Stimulated activated CD4-positive, alpha-beta T cell treated with anti-CD3 and anti-CD28 coated beads, Interleukin-4, amount 100 ng/mL, for 24 hours (primary cell): ENCODE measurements around the gene PBRM1.

Experiments
- DNase-seq: peaks from one replicate; pipeline ENCODE4 v3.0.0-alpha.2; 2020

The PBRM1 gene

GRCh38 chr3:52561028-52561747 lies 124.5 kb downstream of the PBRM1 start:
- no peak for DNase-seq

DNA sequence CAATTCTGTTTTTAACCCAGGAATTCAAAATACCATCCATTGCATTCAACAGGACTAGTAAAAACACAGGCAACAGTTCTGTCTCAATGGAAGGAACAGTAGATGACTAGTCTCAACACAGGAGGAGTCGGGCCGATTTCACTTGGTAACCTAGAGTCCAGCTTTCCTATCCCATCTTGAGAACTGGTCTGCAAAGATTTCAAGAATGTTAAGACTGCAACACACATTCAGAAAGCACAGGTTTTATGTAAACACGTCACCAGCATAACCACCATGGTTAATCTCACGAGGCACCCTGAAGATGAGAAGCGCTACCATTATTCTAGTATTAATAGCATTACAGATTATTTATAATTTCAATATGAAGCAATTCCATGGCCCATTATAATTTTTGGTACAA lies 127.3 kb downstream of the PBRM1 start:
- no peak for DNase-seq

DNA sequence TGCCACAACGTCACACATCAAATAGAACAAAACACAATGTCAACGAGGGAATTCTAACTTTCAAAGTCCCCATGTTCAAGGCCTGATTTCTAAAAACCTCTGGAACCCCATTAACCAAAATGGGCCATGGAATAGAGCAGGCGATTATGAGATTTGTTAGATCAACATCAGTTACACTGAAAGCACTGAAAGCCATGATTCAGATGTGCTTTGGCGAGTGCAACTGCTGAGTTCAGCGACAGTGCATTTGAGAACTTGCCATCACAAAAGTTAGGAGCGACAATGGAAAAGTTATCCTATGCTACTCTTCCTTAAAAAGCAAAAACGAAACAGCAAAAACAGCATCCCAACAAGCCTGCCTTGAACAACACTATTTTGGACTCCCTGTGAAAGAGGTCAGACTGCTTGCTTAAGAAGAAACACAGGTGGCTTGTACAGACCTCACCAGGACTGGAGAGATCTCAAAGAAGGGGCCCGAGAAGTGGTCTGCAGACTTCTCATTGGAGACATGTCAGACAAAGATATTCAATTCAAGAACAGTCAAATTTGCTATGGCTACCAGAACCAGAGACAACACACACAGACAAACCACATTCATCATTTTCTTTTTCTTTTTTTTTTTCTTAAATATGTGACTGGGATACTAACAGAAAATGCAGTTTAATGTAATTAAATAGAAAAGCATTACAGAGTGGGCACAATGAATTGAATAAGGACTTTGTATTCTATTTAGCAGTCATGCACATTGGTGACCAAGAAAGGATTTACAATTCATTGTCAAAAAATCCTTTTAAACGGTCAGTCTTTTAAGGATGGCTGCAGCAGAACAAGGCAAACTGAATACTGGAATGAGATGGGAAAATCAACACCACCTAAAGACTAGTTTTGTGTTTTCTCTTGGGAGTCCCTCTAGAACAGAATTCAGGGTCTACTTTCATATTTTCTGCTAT lies 128.4 kb downstream of the PBRM1 start:
- no peak for DNase-seq

DNA sequence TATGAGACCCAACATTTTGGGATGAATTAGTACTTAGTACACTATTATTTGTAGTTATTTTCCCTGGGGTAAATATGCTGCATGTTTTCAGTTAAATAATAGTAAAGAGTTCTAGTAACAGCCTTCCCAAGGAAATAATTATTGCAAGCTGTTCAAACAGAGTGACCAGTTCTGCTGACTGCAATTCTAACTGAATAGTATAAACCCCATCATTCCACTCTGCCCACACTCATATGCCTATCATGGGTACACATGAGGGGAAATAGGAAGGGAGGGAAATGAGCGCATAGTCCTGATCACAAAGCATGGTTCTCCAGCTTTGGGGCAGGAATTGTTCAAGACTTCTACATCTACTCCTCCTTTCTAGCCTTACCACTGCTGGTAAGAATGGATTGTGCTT lies 130.7 kb downstream of the PBRM1 start:
- no peak for DNase-seq

GRCh38 chr3:52554026-52554755 lies 131.5 kb downstream of the PBRM1 start:
- DNase-seq = no peak

DNA sequence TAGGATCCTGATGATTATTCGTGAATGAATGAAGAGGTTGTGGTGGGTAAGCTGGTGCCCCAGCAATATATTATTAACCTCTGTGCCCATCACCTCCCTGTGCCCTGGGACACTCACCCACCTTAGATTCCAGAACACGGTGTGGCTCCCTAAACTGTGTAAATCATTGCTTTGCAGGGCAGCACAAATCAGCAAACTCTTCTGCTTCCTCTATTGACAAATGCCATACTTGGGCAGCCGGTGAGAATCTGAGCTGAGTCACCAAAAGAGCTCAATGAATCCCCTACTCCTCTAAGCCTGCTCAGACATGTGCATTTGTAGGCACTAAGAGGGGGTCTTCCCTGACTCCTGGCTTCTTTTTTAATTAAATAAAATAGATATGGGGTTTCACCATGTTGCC lies 133.6 kb downstream of the PBRM1 start:
- no peak for DNase-seq

GRCh38 chr3:52551118-52551517 lies 134.6 kb downstream of the PBRM1 start:
- no peak for DNase-seq

DNA sequence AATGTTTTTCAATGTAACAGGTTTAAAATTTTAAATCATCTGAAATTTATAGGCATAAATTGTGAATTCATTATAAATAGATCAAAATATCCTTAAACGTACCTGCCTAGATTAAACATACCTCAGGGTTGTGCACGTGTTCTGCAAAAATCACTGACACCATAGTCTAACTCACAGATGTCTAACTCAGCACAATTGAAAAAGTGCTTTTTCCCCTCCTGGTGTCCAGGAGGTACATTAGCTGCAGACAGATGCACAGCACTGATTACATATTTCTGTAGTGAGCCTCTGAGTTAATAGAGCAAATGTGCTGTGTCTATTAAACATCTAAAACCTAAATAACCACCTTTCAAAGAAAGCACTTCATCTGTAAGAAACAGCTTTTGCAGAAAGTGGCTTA lies 138.6 kb downstream of the PBRM1 start:
- DNase-seq = no peak

DNA sequence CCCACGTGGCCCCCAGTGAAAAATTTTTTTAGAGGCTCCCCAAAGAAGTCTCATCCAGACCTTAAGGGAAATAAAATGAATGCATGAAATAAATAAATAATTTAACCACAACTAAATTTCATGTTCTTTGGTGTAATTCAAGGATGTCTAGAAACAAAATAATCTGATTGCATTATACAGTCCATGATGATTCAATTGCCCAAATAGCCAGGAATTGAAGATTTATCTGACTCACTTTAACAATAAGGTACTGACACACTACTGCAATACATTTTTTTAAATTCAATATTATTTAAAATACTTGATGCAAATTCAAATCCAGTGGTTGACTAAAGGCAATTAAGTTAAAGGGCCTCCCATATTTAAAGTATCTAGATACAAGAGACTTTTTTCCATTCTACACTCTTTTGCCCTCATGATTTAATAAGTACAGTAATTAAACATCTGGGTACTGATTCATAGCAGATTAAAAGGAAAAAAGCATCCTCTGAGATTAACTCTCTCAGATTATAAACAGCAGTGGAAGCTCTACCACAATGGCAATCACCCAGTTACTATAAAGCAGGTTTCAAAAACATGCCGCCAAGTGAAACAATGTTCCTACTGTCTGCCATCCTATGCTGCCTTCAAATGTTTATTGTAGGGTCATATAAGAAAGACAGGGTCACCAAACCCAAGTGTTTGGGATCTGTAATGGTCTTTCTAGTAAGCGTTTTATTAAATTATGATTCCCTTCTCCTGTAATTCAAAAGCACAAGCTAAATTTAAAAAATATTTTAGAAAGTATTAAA lies 139.4 kb downstream of the PBRM1 start:
- DNase-seq = no peak

- no peak for DNase-seq
Measured at GRCh38 chr3:52544937-52545336, 140.8 kb downstream of the PBRM1 start.

- no peak for DNase-seq
Measured at GRCh38 chr3:52541050-52541449, 144.7 kb downstream of the PBRM1 start.

DNA sequence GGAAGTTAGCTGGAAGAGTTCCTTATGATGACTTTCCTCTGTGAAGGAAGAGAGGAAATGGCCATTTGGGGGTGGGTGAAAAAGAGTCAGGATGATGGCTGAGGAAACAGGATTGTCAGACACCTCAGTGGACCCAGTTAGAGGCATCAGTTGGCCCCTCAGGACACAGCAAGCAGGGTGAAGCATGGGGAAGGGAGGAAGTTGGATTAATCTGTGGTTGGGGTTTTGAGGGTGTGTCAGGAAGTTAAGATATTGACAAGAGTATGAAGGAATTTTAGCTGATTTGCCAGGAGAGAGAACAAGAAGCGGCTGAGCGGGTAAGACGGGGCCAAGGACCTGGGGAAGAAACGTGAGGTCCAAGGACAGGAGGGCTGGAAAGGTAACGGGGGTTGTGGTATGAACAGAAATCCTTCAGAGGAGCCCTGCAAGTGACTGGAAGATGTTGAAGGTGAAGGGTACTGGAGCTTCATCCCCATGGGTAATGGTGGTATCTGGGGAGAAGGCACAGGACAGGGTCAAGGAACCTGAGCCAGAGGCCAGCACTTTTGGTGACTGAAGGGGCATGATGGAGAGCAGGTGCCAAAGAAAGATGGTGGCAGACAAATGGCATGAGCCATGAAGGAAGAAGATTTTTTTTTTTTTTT lies 146.6 kb downstream of the PBRM1 start:
- DNase-seq = no peak

GRCh38 chr3:52537726-52538421 lies 147.8 kb downstream of the PBRM1 start:
- no peak for DNase-seq

DNA sequence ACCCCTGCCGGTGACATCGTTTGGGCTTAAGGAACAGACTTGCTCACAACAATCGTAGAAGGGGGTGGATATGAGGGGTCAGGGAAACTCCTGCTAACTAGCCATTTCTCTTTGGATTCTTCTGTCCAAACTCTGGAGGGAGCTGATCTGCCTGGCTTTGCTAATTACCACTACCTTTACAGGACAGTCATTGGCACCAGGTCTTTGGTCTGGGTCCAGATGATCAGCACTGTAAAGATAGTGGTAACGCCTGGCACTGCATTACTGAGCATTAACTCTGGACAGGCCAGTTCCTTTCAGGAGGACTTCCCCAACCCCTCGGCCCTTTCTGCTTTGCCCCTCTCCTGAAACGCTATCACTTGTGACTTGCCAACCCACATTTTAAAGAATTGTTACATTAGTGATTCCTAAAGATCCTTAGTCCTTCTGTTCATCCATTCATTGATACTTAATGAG lies 148.5 kb downstream of the PBRM1 start:
- DNase-seq = no peak

DNA sequence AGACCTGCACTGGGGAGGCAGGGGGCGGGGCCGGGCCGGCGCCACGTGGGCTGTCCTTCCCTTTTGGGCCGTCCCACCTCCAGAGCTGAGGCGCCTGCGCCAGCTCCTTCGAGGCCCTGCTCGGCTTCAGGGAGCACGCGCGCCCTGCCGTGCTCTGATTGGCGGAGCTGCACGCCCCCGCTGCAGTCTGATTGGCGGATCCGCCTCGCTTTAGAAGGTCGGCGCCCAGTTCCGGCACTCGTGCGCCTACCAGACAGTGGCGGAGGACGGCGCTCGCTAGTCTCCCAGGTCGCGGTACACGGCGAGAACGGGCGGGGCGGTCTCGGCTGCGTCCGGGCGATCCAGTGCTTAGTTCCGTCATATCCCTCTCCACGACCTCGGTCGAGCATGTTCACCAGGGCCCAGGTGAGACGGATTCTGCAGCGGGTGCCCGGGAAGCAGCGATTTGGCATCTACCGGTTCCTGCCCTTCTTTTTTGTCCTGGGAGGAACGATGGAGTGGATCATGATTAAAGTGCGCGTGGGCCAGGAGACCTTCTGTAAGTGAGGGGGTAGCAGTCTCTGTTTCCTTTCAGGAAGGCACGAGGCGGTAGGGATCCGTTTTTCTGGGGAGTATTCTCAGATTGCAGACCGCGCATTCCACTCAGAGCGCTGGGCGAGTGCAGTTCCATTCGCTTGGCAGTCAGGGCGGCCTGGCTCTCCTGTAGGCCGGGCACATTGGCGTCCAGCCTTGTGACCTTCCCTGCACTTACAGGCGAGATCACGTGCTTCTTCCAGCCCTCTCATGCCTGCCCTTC lies 149.1 kb downstream of the PBRM1 start, which contains the start of gene UQCC5:
UQCC5 (plus strand) TSS at position 237 of the 796 bp plus-strand sequence; CDS start at position 388, 151 bp downstream.
- peak; percentile 98 for DNase-seq

DNA sequence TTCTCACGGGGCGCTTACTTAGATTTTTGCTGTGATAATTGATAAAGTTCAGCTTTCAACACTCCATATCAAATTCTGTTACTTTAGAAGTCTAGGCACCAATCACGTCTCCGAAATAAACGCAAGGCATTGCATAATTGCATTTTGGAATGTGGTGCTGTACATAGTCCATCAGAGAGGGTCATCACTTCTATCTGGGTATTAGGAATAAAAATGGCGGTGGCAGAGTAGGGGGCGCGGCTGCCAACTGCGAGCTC lies 149.7 kb downstream of the PBRM1 start:
- no peak for DNase-seq

DNA sequence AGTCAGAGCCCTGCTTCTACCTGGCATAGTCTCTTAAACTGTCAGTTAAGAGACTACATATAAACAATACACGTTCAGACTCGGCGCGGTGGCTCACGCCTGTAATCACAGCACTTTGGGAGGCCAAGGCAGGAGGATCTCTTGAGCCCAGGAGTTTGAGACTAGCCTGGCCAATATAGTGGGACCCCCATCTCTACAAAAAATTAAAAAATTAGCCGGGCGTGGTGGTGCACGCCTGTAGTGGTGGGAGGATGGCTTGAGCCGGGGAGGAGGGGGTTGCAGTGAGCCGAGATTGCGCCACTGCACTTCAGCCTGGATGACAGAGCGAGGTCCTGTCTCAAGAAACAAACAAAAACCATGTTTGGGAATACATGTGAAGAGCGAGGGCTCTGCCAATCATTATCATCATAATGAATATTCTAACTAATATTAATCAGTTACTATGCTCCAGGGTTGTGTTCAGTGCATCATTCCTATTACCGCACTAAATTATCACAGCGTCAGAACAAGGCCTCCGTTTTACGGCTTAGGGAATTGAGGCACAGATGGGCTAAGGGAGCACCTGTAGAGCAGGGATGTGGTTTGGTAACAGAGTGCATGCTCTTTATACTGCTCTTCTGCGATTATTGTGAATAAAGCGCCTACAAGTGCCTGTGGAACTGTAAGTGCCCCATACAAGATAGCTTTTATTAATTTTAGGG lies 150.2 kb downstream of the PBRM1 start:
- DNase-seq = no peak

DNA sequence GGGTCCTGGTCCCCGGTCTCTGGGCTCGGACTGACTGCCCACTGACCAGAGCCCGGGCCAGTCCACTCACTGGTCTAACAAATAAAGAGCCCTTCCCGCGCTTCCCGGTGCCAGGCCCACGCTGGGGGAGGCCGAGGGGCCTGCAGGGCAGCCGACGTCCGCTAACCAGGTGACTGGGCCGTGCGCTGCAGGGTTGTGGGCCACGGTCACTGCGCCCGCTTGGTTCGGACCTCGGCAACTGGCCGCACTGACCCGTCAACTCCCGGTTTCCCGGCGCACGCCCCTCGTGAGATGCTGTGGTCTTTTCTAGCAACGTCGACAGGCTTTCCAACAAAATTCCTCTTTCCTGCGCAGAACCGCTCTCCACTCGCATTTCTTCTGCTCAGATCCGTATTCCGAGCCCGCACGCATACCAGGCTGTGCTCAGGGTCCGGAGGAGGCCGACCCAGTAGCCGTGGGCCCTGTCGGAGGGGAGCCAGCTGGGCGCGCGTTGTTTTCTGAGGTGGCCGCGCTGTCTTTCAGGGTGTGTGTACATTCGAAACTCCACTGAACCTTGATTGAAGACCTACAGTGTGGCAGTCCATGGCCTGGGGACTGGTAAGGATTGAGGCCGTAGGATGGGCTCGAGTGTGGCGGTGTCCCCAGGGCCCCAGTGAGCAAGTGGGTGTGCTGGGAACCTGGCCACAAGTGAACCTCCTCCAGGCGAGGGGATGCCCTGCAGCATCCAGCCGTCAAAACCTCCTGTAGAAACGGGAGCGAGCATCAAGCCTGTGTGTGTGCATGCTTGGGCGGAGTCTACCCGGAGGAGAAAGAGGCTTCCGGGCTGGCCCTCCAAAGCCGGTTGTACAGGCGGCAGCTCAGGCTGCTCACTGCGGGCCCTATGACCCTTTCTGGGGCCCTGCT lies 151.2 kb downstream of the PBRM1 start:
- no peak for DNase-seq
